Measurements from ENCODE around the gene PANK1.

DNA sequence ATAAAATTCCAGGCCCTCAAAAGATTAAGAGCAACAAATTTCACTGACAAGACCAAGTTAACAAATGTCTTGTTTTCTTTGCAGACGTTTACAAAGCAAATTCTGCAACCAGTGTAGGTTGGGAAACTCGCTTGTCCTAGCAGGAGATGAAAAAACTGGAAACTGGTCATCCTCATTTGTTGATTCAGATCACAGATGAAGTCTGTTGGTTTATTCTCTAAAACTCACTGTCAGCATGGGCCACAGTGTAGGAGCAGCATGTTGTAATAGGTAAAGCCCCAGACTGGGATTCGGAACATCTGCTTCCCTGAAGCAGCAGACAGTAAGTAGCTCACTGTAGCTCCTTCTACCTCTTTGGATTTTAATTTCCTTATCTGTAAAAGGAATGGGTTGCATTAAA is 31.5 kb downstream of the PANK1 start:
- TF ChIP-seq POLR2A (IDR thresholded peaks at IDR 0.05; ENCODE audit: low read length) (no peak), GATA1 (IDR thresholded peaks at IDR 0.05; ENCODE audit: low read depth, low read length) (no peak)

Measured in erythroblast (primary cell).